GM18868 (cell line): Measurements from ENCODE around the gene WNT6.

Source experiments
- ATAC-seq: cut with Tn5 transposase; IDR thresholded peaks from one replicate; pipeline ENCODE4 v1.9.1; 2021; ENCODE audit warnings: mild to moderate bottlenecking, moderate library complexity; ENCODE audit not compliant: unreplicated experiment

Gene WNT6

DNA sequence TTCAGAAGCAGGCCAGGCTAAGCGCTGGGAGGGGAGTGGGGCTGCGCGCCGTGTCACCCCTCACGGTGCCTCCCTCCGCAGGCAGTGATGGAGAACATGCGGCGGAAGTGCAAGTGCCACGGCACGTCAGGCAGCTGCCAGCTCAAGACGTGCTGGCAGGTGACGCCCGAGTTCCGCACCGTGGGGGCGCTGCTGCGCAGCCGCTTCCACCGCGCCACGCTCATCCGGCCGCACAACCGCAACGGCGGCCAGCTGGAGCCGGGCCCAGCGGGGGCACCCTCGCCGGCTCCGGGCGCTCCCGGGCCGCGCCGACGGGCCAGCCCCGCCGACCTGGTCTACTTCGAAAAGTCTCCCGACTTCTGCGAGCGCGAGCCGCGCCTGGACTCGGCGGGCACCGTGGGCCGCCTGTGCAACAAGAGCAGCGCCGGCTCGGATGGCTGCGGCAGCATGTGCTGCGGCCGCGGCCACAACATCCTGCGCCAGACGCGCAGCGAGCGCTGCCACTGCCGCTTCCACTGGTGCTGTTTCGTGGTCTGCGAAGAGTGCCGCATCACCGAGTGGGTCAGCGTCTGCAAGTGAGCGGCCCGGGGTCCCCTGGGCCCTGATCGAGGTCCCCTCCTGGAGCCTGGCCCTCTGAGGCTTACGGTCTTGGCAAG, 33.2 kb downstream of the WNT6 start:
- peak; percentile 44 for ATAC-seq

- no peak for ATAC-seq
Measured at GRCh38 chr2:218893349-218894150, 33.9 kb downstream of the WNT6 start.

- no peak for ATAC-seq
Measured at GRCh38 chr2:218894151-218894879, 34.7 kb downstream of the WNT6 start.

DNA sequence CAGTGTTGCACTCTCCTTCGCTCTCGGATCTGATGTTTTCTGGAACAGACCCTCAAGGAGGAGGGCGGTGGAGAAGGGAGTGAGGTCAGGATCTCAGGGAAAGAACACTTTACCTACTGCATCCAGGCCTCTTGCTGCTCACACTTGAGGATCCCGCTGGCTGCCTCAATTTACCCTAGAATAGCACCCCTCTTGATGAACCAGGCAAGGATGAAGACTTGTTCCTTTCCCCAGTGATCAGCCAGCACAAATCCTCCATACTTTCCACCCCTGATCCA, 35.2 kb downstream of the WNT6 start:
- ATAC-seq = no peak

DNA sequence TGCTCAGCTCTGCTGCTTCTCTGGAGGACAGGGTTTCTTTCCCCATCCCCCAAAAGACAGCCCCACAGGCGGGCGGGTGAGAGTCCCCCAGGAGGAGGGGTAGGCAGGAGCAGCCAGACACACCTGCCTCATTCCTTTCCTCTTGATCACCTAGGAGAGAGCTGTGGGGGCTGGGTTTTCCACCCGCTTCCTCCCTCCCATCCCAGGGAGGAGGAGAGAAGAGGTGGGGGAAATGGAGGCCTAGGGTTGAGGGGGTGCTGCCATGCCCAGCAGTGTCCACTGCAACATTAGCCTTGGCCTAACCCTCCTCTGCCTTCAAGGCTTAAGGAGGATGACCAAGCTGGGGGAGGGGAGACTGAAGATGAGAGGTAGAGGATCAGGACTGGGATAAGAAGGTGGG, 35.7 kb downstream of the WNT6 start:
- no peak for ATAC-seq

- no peak for ATAC-seq
Measured at GRCh38 chr2:218895759-218896500, 36.3 kb downstream of the WNT6 start.

DNA sequence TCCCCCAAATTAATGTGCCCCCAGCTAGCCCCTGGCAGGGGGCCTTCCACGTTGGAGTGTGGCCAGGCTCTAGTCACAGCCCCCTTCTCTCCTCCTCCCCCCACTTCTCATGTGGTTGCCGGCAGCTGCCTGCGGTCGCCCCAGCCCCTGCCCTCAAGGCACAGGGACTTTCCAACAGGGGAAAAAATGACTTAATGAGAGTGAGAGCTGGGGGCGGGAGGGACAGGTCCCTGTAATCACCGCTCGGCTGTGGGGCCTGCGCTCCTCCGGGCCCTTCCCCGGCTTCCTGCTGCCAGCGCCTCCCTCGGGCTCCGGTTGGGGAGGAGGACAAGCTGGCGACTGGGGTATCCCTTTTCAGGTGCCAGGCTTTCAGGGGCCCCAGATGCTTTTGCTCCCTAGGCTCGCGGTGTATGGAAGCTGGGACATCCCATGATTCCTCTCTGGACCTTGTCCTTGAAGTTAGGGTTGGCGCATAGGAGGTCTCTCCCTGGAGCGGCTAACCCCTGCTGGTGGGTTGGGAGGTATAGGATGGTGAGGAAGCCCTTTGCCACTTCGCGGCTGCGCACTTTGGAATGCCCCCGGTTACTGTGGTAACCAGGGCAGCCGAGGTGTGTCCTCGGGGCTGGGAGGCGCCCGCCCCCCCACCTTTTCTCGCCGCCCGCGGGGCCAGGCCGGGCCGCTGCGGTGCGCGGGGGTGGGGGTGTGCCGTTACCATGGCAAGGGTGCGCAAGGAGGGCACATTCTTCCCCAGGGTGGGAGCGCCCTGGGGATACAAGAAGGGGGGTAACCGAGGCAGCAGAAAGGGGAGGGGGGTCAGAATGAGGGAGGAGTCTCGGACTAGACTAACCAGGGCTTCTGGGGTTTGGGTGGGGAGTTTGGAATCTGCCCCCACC, 37.1 kb downstream of the WNT6 start:
- ATAC-seq = peak; percentile 50

DNA sequence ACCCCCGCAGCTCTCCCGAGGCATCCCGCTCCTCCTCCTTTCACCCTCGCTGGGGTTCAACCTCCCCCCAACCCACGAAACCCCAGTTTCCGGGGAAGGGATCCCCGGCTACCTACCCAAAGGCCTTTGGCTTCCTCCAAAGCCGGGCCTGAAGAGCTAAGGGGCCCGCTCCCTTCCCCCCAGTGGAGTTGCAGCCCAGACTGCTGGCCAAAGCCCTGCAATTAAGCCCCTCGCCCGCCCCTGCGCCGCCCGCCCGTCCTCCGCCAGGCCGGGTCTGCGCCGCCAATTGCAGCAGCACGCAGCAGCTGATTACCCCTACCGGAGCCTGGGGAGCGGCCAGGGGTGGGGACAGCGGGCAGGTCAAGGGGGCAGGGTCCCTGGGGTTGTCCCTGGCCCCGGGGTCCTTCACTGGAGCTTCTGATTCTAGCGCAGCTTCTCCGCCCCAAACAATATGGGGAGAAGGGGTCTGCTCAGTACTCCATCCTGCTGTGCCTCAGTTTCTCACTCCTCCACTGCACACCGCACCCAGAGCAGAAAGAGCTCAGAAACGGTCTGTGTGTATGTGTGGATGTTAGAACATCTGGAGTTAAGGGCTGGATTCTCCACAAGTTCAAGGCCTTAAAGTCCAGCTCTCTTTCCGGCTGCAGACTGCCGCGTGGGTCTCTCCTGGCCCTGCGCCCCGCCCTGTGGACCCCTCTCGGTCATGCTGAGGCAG, 37.9 kb downstream of the WNT6 start:
- ATAC-seq = no peak

DNA sequence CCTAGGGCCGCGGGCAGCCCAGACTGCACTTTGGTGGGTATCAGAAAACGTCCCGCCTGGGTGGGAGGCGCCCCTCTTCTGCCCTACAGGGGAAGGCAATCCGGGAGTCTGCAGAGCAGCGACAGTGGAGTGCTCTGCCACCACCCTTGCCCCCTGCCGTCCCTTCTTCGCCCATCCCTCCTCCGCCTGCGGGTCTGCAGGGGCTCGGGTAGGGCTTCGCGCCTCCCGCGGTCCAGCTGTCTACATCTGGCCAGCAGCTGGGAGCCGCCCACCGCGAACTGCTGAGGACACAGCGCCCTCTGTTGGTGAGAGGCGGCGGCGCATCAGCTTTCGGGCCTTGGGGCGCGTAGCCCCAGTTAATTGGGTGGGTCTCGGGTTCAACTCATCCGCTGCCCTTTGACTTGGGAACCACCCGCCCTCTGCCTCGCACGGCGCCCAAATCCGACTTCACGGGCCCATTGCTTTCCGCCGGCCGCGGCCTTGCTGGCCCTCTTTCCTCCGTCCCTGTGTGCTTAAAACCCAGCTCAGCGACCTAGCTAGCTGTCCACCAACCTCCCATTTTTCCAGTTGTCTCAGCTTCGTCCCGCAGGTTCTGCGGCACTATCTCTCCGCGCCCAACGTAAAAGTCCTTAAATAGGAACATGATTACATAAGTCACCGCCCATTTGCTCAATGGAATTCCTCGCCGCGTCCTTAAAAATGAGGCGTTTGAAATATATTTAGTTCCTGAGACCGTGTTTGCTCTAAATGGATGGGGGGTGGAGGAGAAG, 38.7 kb downstream of the WNT6 start:
- ATAC-seq = peak; percentile 30

DNA sequence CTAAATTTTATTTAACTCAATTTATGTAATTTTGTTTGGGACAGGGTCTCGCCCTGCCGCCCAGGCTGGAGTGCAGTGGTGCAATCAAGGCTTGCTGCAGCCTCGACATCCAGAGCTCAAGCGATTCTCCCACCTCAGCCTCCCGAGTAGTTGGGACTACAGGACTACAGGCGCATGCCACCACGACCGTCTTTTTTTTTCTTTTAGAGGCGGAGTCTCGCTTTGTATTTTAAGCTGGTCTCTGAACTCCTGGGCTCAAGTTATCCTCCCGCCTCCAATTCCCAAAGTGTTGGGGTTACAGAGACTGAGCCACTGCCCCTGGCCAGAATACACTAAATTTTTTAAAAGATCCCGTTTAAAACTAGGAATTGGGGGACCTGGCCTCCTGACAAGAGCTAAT, 39.5 kb downstream of the WNT6 start:
- ATAC-seq = no peak

GRCh38 chr2:218902427-218902826, 42.8 kb downstream of the WNT6 start:
- no peak for ATAC-seq

- no peak for ATAC-seq
Measured at GRCh38 chr2:218904176-218904575, 44.6 kb downstream of the WNT6 start.

GRCh38 chr2:218908721-218909619, 49.4 kb downstream of the WNT6 start:
- peak; percentile 91 for ATAC-seq

DNA sequence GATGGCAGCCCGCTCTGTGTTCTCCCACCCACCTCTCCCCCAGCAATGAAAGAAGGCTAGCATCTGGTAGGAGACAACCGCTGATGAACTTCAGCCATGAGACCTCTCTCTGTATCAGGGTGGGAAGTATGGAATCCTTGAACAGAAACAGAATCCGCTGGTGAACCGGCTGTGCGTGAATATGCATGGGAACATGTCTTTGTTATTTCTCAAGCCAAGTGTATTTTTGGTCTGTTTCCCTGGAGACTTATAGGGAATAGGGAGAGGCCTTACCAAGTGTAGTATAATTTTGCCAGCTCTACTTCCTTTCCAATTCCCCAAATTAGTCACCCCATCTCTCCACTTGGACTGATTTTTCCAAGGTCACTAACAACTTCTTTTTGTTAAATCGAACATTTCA, 51.1 kb downstream of the WNT6 start:
- ATAC-seq = no peak

DNA sequence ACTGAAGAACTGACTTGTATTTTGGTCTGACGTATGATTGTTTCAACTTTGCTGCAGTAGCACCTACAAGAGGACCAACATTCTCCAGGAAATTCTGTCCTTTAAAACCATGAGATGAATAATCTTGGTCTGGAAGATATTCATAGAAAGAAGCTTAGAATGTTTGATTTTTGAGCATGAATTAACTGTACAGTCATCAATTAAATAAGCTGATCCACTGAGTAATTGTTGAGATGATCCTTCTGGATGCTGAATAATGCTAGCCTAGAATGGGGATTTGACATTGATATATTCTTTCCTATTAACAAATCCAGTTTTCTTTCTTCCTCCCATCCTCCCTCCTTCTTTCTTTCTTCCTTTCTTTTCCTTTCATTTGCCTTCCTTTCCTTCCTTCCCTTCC, 60.9 kb downstream of the WNT6 start:
- ATAC-seq = no peak
